AG09309 (cell line): ENCODE measurements around the gene BTF3.

Experiments
- DNase-seq: peaks from one replicate; pipeline ENCODE4 v3.0.0-alpha.2; 2010; ENCODE audit warnings: low read depth
- H3K4me3 ChIP-seq: 2 replicates; pipeline ENCODE4 v1.5.1; 2011; ENCODE audit warnings: mild to moderate bottlenecking, low read depth, low read length, moderate library complexity; ENCODE audit not compliant: control insufficient read depth
- CTCF ChIP-seq: IDR thresholded peaks from 2 replicates; pipeline ENCODE4 v1.5.1; 2011; ENCODE audit warnings: mild to moderate bottlenecking, low read depth, low read length, inconsistent platforms; ENCODE audit not compliant: insufficient read depth, control insufficient read depth; ENCODE audit errors: missing control alignments

The BTF3 gene

GRCh38 chr5:73491155-73491554 is 7.1 kb upstream of the BTF3 start:
- H3K4me3 ChIP-seq = no peak overlapping the region
- TF ChIP-seq CTCF = no peak
- no peak for DNase-seq

GRCh38 chr5:73493421-73493820 is 4.8 kb upstream of the BTF3 start:
- no peak overlapping the region for H3K4me3 ChIP-seq
- DNase-seq = no peak
- no peak for TF ChIP-seq CTCF

GRCh38 chr5:73494721-73495120 is 3.5 kb upstream of the BTF3 start:
- no peak for DNase-seq
- no peak overlapping the region for H3K4me3 ChIP-seq

GRCh38 chr5:73495772-73496335 is 2.4 kb upstream of the BTF3 start:
- H3K4me3 ChIP-seq = no peak overlapping the region
- DNase-seq = no peak
- TF ChIP-seq CTCF = no peak

More at GRCh38 chr5:73494721-73495120, 3.5 kb upstream of the BTF3 start:
- no peak for TF ChIP-seq CTCF

GRCh38 chr5:73496984-73497457 is 1.2 kb upstream of the BTF3 start:
- DNase-seq = no peak
- peak; percentile 32 for TF ChIP-seq CTCF
- no peak overlapping the region for H3K4me3 ChIP-seq

- TF ChIP-seq CTCF = no peak
- peak overlapping the region; percentile 91 for H3K4me3 ChIP-seq
- DNase-seq = no peak
Observed at GRCh38 chr5:73497497-73498056, 665 bp upstream of the BTF3 start.
